GM18519 (cell line): ENCODE results near the gene BABAM2.
"Not testable (repeated sequence)": the region's sequence is repeated elsewhere in the genome, so short reads cannot be mapped to it uniquely, and the experiment has no call there.

Experiments
- ATAC-seq: cut with Tn5 transposase; IDR thresholded peaks from one replicate; pipeline ENCODE4 v1.9.1; 2021; ENCODE audit warnings: mild to moderate bottlenecking, moderate library complexity; ENCODE audit not compliant: unreplicated experiment, low FRiP score

Gene BABAM2

GRCh38 chr2:28319118-28320008 lies 428.8 kb downstream of the BABAM2 start:
- ATAC-seq, result no peak

- no peak for ATAC-seq
Measured at GRCh38 chr2:28320009-28320365, 429.5 kb downstream of the BABAM2 start.

- ATAC-seq, result no peak
Measured at GRCh38 chr2:28320371-28320770, 429.8 kb downstream of the BABAM2 start.

GRCh38 chr2:28321426-28321825 lies 430.9 kb downstream of the BABAM2 start:
- no peak for ATAC-seq

GRCh38 chr2:28322051-28322450 lies 431.5 kb downstream of the BABAM2 start:
- no peak for ATAC-seq

- no peak for ATAC-seq
Measured at GRCh38 chr2:28322456-28322855, 431.9 kb downstream of the BABAM2 start.

- no peak for ATAC-seq
Measured at GRCh38 chr2:28322981-28323396, 432.5 kb downstream of the BABAM2 start.

GRCh38 chr2:28325173-28325566 lies 434.6 kb downstream of the BABAM2 start:
- no peak for ATAC-seq

- ATAC-seq, result no peak
Measured at GRCh38 chr2:28325567-28326468, 435.3 kb downstream of the BABAM2 start.

- ATAC-seq, result no peak
Measured at GRCh38 chr2:28326469-28326805, 435.9 kb downstream of the BABAM2 start.

GRCh38 chr2:28326881-28327505 lies 436.5 kb downstream of the BABAM2 start:
- no peak for ATAC-seq

- no peak for ATAC-seq
Measured at GRCh38 chr2:28327581-28327955, 437.0 kb downstream of the BABAM2 start.

- ATAC-seq, result no peak
Measured at GRCh38 chr2:28327956-28328922, 437.7 kb downstream of the BABAM2 start.

GRCh38 chr2:28329184-28329583 lies 438.7 kb downstream of the BABAM2 start:
- ATAC-seq, result no peak

- not testable (repeated sequence) for ATAC-seq
Measured at GRCh38 chr2:28330722-28331121, 440.2 kb downstream of the BABAM2 start.

- ATAC-seq, result not testable (repeated sequence)
Measured at GRCh38 chr2:28331797-28332196, 441.3 kb downstream of the BABAM2 start.

- ATAC-seq, result no peak
Measured at GRCh38 chr2:28332696-28333095, 442.2 kb downstream of the BABAM2 start.

- ATAC-seq, result no peak
Measured at GRCh38 chr2:28333606-28334526, 443.3 kb downstream of the BABAM2 start.

- no peak for ATAC-seq
Measured at GRCh38 chr2:28334527-28334894, 444.0 kb downstream of the BABAM2 start.
